NCI-H2029 (cell line): ENCODE results near the gene SLC39A11.

Source experiments
- DNase-seq: peaks from one replicate; lab custom pipeline; 2025; lab: John Stamatoyannopoulos, UW

The SLC39A11 gene

DNA sequence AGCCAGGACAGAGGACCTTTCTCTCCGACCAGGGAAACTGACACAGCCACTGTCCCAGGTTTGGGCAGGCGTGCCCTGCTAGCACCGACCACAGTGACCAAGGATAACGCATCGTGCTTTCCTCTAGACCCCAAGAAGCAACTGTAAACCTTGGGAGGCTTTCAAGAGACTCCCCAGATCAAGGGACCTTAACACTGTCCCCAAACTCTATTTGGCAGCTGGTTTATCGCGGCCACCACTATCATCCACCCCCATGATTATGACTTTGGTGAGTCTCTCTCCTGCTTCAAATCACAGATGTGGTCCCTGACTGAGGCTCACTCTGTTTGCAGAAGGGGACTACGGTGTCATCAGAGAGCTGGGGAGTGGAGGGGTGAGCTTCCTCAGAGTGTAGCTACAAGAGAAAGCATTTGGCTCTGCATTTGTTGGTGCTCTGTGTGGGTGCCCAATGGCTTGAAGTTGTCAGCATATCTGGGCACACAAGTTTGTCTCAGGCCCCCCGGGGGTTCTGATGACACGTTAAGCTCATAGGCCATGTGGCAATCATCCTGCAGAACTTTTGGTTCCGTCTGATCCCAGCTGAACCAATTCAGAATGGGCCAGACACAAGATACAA lies 408.0 kb downstream of the SLC39A11 start:
- no peak for DNase-seq

DNA sequence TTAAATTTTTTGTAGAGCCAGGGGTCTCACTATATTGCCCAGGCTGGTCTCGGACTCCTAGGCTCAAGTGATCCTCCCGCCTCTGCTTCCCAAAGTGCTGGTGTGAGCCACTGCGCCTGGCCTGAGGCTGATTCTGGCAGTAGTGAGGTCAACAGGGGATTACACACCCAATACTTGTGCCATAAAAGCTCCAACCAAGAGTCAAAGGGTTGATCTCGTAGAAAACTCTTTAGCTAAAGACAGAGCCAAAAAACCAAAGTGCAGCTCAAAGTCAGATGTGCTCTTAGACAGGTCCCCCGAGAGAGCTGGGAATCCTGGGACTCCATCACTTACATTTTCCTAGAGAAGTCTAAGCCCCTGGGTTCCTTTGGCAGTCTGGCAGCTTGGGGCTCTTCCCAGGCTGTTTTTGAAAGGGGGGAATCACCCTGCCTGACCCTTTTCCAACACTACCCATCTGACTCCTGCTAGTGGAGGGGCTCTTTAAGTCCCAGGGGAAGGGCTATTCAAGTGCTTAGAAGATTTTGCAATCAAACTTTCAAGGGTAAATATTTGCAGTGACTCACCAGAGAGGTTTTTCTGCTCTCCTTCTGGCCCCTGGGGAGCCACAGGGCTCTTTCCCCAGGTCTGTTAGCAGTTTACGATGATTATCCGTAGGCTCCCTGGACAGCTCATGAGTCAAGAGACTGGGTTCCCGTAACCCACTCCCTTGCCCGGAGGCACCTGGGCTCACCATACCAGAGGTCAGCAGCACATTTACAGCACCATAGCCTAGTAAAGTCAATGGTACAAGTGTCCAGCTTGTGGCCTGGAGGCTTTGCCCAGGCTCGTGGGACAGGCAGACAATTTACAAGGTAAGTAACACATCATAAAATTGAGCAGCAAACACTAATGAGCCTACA lies 408.7 kb downstream of the SLC39A11 start:
- DNase-seq, result no peak

DNA sequence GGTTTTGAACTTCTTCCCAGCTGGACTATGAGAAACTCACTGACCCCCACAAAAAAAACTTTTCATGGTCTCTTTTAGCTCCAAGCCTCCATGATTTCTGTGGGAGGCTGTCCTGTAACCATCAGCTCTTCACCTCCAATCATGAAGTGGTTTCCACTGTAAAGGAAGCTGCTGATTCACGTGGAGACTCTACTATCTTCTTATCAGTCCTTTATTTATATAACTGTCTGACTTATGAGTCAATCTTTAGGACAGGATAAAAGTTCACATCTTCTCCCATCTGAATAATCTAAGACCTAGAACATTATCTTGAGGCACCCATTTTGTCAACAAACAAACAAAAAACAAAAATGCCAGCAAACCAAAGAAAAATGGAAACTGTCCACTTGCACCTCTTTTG lies 409.9 kb downstream of the SLC39A11 start:
- DNase-seq, result no peak

DNA sequence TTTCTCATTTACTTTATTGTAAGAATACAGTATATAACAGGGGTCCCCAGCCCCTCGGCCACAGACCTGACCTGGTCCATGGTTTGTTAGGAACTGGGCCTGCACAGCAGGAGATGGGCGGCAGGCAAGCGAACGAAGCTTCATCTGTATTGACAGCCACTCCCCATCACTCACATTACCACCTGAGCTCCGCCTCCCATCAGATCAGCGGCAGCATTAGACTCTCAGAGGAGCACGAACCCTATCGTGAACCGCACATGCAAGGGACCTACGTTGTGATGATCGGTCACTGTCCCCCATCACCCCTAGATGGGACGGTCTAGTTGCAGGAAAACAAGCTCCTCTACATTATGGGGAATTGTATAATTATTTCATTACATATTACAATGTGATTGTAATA lies 410.6 kb downstream of the SLC39A11 start:
- no peak for DNase-seq

DNA sequence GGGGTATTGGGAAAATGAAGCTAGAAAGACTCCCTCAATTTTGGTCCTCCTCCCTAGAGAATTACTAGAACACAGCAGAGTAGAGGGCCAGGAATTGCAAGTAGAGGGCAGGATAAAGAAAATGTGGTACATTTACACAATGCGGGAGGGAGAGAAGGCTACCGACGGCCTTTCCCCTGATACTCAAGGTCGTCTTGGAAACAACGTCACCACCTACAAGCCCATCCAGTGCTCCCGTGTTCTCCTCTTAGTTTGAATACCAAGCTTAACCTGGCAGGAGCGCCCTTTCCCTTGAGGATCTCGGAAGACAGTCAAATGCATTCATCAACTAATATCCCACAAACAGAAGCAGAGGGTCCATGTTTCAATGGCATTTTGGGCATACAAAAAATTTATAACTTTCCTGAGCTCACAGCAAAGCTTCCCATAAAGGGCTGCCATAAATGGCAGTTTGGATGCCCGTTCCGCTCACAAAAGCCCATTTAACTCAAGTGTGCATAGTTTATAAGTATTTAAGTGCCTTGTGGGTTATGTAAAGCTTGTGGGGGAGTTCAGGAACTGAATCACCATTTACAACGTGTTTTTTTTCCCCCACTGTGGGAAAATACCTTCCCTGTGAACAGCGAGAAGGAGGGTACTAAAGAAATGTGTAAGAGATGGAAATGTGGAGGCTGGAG lies 414.6 kb downstream of the SLC39A11 start:
- no peak for DNase-seq

DNA sequence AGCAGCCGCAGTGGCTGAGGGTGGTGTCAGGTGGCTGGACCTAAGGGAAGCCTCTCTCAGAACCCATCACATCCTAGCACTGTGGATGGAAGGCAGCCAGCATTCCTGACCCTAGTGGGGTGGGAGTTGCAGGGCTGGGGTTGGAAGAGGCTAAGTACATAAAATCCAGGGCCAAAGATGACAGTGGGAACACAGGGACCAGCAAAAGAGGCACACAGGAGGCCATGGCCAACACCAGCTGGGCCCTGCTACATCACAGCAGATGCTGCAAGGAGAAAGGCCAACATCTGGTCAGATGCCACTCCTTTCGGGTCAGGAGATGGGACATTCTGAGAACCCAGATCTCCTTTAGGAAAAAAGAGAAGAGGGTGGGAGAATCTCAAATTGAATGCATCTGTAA lies 415.4 kb downstream of the SLC39A11 start:
- DNase-seq, result no peak

DNA sequence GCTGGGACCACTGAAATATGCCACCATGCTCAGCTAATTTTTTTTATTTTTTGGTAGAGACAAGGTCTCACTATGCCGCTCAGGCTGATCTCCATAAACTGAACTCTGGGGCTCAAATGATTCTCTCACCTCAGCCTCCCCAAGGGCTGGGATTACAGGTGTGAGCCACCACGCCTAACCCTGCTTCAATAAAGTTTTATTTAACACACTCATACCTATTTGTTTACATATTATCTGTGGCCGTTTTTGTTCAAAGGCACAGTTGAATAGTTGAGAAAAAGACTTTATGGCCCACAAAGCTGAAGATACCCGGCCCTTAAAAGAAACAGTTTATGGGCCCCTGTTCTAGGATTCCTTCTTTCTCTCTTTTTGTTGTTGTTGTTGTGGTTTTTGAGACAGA lies 419.8 kb downstream of the SLC39A11 start:
- no peak for DNase-seq

DNA sequence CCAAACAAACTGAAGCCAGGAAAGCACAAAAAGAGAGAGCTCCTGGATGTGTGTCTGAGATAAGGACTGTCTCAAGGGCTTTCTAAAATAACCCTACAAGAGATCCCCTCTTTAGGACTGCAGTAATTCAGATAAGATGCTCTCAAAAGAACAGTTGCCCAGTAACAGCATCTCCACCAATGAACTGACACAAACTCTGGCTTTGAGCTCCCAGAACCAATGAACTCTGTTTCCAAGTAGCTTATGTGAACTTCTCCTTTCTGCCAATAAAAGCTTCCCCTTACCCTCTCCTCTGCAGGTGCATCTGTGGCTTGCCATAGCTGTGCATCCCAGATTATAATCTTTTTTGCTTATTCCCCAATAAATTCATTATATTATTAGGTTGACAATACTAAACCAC lies 421.5 kb downstream of the SLC39A11 start:
- no peak for DNase-seq

DNA sequence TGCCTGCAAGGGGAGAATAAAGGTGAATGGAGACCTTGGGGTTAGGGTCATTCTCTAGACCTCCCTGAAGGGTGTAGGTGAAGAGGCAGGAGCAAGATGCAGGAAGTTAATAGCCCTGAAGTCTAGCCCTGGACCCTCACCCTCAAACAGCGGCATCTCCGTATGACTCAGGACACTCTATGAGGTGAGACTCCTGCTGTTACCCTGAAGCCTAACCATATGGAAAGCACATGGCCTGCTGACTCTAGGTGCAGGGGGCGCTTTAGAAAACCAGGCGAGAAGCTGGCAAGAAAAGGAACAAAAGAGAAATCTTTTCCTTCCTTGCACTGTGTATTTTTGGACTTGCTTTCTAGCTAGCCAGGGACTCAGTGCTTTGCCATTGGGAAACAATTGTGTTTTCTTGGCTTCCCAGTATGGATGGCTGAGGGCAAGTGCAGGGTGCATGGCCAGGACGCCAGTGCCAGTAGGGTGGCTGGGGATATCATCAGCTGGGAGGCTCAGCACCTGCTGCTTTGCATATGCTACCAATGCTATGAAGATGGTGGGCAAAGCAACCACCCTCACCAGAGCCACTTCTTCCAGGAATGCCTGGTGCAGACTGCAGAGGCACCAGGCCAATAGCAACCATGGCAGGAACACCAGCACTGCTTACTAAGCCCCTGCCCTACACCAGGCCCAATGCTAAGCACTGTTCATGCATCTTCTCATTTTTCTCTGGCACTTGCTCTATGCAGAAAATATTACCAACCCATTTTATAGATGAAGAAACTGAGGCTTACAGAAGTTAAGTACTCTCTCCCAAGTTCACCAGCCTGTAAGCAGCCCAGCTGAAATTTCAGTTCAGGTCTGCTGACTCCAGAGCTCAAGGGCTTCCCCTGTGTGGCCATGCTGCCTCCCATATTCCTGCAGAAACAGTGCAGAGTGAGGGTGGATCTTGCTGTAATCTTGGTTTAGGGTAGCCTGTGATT lies 425.1 kb downstream of the SLC39A11 start:
- DNase-seq, result no peak

DNA sequence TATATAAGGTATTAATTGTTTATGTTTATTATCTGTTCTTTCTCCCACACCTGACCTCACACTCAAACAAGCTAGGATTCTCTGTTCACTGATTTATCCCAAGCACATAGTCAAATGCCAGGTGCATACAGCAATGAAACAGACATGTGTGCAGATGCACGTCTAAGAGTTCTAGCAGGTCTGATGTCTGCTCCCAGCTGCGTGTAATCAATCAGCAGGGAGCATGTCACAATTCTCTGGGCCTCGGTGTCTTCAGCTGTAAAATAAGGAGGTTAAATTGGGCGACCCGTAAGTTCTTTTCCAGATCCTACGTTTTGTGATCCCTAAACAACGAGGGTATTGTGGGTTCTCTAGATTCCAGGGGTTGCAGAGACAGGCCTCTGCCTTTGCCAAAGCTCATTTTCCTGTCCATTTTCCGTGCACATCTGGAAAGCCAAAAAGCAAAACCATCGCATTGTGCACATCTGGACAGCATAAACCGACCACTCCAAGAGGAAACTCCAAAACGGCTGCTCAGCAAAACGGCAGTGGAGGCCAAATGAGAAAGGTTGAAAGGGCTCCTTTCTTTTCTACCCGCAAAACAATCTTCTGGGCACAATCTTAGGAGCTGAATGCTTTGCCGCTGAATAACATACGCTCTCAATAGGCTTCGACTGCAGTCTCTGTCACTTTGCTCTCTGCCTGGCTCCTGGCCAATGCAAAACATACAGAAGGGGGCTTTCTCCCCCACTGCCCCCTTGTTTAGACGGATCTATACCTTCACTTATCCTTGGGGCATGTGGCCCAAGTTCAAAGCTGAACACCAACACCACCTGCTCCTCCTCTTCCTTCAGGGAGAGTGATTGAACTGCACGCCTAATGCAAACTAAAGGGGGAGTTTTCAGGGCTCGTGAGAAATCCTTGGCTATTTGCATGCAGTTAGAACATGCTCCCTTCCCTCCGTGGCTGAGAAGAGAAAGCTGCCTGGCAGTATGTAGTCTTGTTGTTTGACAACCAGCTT lies 426.3 kb downstream of the SLC39A11 start:
- no peak for DNase-seq

DNA sequence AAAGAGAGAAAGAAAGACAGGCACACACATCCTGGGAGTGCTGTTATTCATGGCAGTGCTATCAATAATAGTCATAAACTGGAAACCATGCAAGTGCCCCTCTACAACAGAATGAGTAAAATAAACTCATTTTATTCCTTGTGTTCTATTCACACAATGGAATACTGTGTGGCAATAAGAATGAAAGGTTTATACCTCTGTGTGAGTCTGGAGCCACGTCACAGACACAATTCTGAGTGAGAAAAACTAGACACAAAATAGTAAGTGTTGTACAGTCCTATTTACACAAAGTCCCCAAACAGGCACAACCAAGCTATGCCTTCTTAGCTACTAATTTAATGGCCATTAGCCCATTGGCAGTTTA lies 429.7 kb downstream of the SLC39A11 start:
- DNase-seq, result no peak

DNA sequence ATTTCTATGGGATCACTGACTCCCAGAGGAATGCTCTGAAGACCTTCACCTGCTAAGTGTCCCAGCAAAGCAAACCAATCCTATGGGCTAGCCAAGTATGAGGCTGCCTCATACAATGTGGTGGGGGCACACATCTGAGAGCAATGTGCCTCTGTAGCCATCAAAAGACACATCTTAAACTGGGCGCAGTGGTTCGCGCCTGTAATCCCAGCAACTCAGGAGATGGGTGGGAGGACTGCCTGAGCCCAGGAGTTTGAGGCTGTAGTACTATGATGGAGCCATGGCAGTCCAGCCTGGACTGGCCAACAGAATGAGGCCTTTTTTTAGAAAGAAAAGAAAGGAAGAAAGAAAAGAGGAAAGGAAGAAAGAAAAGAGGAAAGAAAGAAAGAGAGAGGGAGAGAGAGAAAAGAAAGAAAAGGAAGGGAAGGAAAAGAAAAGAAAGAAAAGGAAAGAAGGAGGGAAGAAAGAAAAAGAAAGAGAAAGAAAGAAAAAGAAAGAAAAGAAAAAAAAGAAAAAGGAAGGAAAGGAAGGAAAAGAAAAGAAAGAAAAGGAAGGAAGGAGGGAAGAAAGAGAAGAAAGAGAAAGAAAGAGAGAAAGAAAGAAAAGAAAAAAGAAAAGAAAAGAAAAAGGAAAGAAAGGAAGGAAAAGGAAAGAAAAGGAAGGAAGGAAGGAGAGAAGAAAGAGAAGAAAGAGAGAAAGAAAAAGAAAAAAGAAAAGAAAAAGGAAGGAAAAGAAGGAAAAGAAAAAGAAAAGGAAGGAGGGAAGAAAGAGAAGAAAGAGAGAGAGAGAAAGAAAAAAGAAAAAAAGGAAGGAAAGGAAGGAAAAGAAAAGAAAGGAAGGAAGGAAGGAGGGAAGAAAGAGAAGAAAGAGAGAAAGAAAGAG lies 430.3 kb downstream of the SLC39A11 start:
- no peak for DNase-seq

DNA sequence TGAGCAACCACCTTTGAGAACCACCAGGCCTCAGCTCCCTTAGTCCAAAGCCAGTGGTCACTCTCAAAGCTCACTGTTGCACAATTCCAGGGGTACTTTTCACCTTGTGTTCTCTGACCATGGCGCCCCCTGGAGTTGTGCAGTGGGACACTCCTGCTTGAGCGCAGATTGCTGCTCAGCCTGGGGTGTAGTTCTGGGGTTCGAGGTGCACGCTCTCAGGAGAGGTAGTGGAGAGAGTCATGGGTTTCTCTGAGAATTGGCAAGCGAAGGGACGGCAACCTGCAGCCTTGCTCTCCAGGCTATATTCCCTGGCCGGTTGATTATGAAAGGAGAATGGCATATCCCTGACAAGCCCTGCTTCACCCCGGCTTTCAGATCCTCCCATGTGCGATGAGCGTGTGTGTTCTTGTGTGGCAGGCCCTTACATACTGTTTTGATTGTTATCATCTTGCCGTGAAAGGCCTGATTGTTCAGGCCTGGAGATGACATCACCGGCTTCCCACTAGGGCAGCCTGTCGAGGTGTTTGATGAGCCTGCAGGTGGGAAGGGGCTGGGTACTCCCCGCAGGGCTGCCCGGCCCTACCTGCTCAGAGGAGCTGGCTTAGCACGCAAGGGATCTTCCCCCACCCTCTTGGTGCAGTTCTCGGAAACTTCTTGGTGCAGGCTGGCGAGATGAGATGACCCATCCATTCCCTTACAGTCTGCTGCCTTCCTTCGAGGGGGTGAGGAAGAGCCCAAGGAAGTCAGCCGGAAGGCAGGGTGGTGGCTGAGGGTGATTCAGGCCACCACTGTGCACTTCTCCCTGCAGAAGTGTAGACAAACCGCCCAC lies 431.2 kb downstream of the SLC39A11 start:
- no peak for DNase-seq

DNA sequence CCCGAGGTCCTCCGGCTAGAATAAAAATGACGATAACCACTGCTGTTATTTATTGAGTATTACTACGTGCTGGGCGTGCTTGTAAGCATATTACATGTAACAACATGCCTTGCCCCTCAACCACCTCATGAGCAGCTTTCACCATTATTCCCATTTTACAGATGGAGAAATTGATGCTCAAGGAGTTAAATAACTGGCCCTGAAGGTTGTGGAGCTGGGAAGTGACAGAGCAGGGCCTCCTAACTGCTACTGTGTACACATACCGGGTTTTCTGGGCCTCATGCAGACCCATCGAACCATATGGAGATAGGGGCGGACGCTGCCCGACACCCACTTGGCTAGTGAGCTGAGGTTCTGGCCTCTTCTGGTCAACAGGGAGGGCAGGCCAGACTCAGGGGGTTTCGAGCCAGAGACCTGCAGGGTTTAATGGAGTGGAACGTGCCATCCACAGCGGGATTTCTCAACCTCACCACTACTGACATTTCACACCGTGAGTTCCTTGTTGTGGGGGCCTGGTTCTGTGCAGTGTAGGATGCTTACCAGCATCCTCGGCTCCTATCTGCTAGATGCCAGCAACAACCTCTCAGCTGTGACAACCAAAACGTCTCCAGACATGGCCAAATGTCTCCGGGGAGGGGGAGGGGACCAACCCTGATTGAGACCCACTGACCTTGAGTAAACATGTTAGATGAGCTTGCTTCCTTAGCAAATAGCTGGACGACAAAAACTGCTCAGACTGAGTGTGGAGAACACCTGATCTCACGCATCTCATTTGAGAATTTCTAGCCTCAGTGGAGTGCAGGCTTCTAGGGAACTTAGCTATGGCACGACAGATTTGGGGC lies 432.0 kb downstream of the SLC39A11 start:
- no peak for DNase-seq

DNA sequence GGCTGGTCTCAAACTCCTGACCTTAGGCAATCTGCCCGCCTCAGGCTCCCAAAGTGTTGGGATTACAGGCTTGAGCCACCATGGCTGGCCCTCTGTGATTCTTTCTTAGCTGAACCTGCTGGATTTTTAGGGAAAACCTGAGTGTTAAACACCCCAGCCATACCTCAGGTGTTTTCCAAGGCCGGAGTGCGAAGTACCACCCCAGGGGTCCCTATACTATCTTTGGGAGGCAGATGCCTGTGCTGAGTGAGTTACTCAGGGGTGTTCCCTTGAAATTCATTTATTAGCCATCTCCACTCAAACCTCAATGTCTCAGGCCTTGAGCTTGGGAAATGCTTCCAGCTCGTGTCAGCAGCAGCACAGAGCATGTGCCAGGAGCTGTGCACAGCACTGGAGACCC lies 432.7 kb downstream of the SLC39A11 start:
- DNase-seq, result no peak

DNA sequence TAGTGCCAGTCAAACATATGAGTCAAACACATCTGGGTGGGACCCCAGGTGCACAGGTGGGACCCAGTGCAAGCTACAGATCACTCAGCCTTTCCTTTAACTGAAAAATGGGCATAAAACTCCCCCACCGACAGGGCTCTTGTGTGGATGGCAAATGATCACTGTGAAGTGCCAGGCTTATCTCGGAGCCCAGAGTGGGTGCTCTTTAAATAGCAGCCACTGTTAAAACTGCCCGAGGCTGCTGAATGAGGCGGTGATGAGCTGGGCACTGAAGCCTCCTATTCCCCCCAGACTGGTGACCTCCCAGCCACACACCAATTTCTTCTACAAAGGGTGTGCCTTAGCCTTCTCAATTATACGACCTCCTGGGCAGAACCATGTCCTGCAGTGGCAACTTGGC lies 433.8 kb downstream of the SLC39A11 start:
- no peak for DNase-seq

DNA sequence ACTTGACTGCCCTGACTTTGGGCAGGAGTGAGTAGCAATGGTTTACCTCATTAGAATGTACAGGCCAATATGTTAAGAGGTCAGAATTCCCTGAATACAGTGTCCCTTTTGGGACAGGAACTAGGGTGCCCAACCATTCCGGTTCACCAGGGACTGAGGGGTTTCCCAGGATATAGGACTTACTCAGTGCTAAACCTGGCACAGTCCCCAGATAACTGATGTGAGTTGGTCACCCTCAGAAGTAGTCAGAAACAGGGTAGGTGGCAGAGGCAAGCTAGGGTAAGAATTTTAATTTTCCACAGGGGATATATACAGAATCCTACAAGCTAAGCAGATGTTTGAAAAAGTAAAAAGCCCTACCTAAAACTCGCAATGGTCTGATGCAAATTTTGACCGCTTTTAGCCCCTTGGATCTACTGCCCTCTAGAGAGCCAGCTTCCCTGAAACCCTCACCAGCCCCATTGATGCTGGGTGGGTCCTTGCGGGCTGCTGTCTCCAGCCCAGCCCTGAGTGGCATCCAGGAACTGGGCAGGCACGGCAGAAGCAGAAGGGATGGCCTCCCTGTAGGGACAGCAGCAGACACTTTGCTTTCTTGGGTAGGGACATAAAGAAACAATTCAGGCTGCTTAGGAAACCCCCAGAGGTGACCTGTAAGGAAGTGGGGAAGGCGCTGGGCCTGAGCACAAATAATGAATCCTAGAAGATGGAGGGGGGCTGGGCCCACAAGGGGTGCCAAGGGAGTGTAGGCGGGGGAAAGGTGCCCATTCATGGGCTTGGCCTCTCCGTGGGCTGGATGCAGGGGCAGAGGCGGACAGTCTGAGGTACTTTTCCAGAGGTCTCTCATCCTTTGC lies 434.8 kb downstream of the SLC39A11 start:
- DNase-seq, result no peak
